ENCODE measurements around the gene ANKRD11. TPM values are rescaled to one million over a fixed set of nuclear protein-coding genes. Genes with fewer than 3 reads are reported as not detected.
"Not testable (repeated sequence)": the region's sequence is repeated elsewhere in the genome, so short reads cannot be mapped to it uniquely, and the experiment has no call there.

ANKRD11 gene
- total RNA-seq, 1 experiment from 2014 or later: 54.4 TPM

DNA sequence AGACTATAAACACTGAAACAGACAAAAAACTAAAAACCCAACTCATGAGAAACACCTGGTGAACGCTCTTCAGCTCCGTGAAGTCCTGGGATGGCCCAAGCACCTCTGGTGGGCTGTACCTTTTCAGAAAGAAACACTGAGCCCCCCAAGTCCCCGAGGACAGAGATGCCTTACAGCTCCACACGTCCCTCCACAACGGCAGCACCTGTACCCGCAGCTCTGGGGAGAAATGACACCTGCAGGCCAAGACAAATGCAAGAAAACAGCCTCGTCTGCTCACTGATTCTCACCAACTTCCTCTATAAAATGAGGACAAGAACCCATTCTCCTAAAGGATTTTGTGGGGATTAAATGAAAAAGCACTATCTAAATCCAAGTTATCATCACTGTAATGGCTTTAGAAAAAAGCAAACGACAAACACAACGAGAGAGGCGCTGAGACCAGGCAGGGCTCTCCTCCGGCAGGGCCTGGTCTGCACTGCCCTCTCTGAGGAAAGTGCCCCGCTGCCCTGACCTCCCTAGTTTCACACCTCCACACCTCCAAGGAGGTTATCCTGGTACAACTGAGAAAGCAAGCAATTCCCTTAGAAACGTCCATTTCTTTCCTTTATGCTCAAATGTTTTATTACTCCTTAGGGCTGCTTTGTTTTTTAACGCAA lies 158.0 kb downstream of the ANKRD11 start:
- H3K27me3 ChIP-seq (ENCODE audit: control insufficient read depth, insufficient read depth, low read length): no peaks in the 10 kb centered on the region
- no peaks in the 10 kb centered on the region; the same call in 1 of the 2 replicates for H3K36me3 ChIP-seq (replicated peaks; ENCODE audit: control insufficient read depth, insufficient read depth, low read length)
- no peak overlapping the region for H3K4me3 ChIP-seq (ENCODE audit: insufficient read depth, low read depth, low read length)
- no peak for DNase-seq

DNA sequence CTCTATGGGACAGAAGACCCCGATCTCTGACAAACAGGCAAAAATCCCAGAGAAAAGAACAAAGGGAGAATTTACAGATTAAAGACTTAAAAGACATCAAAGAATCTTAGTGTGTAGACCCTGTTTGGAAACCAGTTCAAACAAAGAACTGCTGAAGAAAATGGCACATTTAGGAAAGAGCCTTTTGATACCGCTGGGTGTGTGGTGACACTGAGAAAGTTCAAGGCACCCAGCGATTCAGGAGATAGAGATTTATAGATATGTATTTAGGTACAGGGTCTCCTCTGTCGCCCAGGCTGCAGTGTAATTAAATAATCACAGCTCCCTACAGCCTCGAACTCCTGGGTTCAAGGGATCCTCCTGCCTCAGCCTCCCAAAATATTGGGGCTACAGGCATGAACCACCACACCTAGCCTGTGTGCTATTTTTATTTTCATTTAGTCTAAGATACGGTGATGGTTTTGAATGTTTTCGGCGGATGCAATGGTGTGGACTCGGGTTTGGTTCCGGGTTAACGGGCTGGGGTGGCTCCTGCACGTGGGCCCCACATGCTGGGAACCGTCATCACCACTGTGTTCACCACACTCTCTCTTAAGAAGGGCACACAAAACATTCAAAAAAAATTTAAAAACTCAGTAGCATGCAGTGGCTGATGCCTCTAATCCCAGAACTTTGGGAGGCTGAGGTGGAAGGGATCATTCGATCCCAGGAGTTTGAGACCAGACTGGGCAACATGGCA lies 158.8 kb downstream of the ANKRD11 start:
- Histone ChIP-seq H3K27me3 (ENCODE audit: control insufficient read depth, insufficient read depth, low read length) (no peaks in the 10 kb centered on the region), H3K36me3 (replicated peaks; ENCODE audit: control insufficient read depth, insufficient read depth, low read length) (no peaks in the 10 kb centered on the region; the same call in 1 of the 2 replicates), H3K4me3 (ENCODE audit: insufficient read depth, low read depth, low read length) (no peak overlapping the region)
- no peak for DNase-seq

GRCh38 chr16:89330177-89330856 lies 160.0 kb downstream of the ANKRD11 start:
- H3K36me3 ChIP-seq (replicated peaks; ENCODE audit: control insufficient read depth, insufficient read depth, low read length): no peaks in the 10 kb centered on the region; the same call in 1 of the 2 replicates
- DNase-seq: peak; percentile 79
- no peaks in the 10 kb centered on the region for H3K27me3 ChIP-seq (ENCODE audit: control insufficient read depth, insufficient read depth, low read length)
- H3K4me3 ChIP-seq (ENCODE audit: insufficient read depth, low read depth, low read length): no peak overlapping the region

DNA sequence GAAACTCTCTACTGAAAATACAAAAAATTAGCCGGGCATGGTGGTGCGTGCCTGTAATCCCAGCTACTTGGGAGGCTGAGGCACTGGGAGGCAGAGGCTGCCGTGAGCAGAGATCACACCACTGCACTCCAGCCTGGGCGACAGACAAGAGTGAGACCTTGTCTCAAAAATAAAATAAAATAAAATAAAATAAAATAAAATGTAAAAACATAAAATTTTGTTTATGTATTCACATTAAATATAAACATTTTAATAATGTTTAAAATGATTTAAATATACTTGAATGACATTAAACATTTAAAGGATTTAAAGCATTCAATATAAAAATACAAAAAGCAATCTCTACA lies 160.6 kb downstream of the ANKRD11 start:
- H3K36me3 ChIP-seq (replicated peaks; ENCODE audit: control insufficient read depth, insufficient read depth, low read length); H3K4me3 ChIP-seq (ENCODE audit: insufficient read depth, low read depth, low read length); DNase-seq; H3K27me3 ChIP-seq (ENCODE audit: control insufficient read depth, insufficient read depth, low read length): not testable (repeated sequence)

DNA sequence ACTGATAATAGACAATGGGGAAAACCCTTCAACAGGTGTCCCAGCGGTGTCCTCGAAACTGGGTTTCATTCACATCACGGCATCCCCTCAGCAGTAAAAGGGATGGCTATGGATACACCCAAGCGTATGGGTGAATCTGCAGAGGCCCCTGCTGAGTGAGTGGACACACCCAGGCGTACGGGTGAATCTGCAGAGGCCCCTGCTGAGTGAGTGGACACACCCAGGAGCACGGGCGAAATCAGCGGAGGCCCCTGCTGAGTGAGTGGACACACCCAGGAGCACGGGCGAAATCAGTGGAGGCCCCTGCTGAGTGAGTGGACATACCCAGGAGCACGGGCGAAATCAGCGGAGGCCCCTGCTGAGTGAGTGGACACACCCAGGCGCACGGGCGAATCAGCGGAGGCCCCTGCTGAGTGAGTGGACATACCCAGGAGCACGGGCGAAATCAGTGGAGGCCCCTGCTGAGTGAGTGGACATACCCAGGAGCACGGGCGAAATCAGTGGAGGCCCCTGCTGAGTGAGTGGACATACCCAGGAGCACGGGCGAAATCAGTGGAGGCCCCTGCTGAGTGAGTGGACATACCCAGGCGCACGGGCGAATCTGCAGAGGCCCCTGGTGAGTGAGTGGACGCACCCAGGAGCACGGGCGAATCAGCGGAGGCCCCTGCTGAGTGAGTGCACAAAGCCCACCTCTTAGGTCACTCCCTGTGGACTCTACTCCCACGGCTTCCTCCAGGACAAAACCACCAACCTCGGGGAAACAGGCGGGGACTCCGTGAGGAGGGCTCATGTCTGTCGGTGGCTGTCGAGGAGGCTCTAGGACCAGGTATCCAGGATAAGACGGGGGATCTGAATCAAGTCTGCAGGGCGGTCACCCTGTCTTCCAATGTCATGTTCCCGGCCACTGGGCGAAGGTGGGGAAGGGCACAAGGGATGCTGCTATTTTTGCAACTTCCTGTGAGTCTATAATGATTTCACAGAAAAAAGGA lies 161.7 kb downstream of the ANKRD11 start:
- H3K36me3 ChIP-seq (replicated peaks; ENCODE audit: control insufficient read depth, insufficient read depth, low read length); H3K4me3 ChIP-seq (ENCODE audit: insufficient read depth, low read depth, low read length); DNase-seq; H3K27me3 ChIP-seq (ENCODE audit: control insufficient read depth, insufficient read depth, low read length): not testable (repeated sequence)

GRCh38 chr16:89326721-89327120 lies 163.6 kb downstream of the ANKRD11 start:
- no peaks in the 10 kb centered on the region; the same call in 1 of the 2 replicates for H3K36me3 ChIP-seq (replicated peaks; ENCODE audit: control insufficient read depth, insufficient read depth, low read length)
- H3K4me3 ChIP-seq (ENCODE audit: insufficient read depth, low read depth, low read length): no peak overlapping the region
- H3K27me3 ChIP-seq (ENCODE audit: control insufficient read depth, insufficient read depth, low read length): no peaks in the 10 kb centered on the region
- DNase-seq: no peak

- Histone ChIP-seq H3K4me3 (ENCODE audit: insufficient read depth, low read depth, low read length) (no peak overlapping the region), H3K27me3 (ENCODE audit: control insufficient read depth, insufficient read depth, low read length) (no peaks in the 10 kb centered on the region), H3K36me3 (replicated peaks; ENCODE audit: control insufficient read depth, insufficient read depth, low read length) (no peaks in the 10 kb centered on the region; the same call in 1 of the 2 replicates)
- DNase-seq: no peak
Measured at GRCh38 chr16:89325861-89326471, 164.4 kb downstream of the ANKRD11 start.

- no peak overlapping the region for H3K4me3 ChIP-seq (ENCODE audit: insufficient read depth, low read depth, low read length)
- DNase-seq: no peak
- H3K36me3 ChIP-seq (replicated peaks; ENCODE audit: control insufficient read depth, insufficient read depth, low read length): no peaks in the 10 kb centered on the region; the same call in 1 of the 2 replicates
- no peaks in the 10 kb centered on the region for H3K27me3 ChIP-seq (ENCODE audit: control insufficient read depth, insufficient read depth, low read length)
Measured at GRCh38 chr16:89324056-89325010, 166.0 kb downstream of the ANKRD11 start.

GRCh38 chr16:89323120-89323960 lies 167.0 kb downstream of the ANKRD11 start:
- no peaks in the 10 kb centered on the region for H3K27me3 ChIP-seq (ENCODE audit: control insufficient read depth, insufficient read depth, low read length)
- no peak overlapping the region for H3K4me3 ChIP-seq (ENCODE audit: insufficient read depth, low read depth, low read length)
- no peak for DNase-seq
- H3K36me3 ChIP-seq (replicated peaks; ENCODE audit: control insufficient read depth, insufficient read depth, low read length): no peaks in the 10 kb centered on the region

- peak; percentile 92 for DNase-seq
- no peak overlapping the region for H3K4me3 ChIP-seq (ENCODE audit: insufficient read depth, low read depth, low read length)
- no peaks in the 10 kb centered on the region for H3K27me3 ChIP-seq (ENCODE audit: control insufficient read depth, insufficient read depth, low read length)
- no peaks in the 10 kb centered on the region for H3K36me3 ChIP-seq (replicated peaks; ENCODE audit: control insufficient read depth, insufficient read depth, low read length)
Measured at GRCh38 chr16:89322321-89323119, 167.8 kb downstream of the ANKRD11 start.

- H3K4me3 ChIP-seq (ENCODE audit: insufficient read depth, low read depth, low read length): no peak overlapping the region
- DNase-seq: peak; percentile 97
- no peaks in the 10 kb centered on the region for H3K27me3 ChIP-seq (ENCODE audit: control insufficient read depth, insufficient read depth, low read length)
- no peaks in the 10 kb centered on the region; the same call in 1 of the 2 replicates for H3K36me3 ChIP-seq (replicated peaks; ENCODE audit: control insufficient read depth, insufficient read depth, low read length)
Measured at GRCh38 chr16:89320782-89321501, 169.4 kb downstream of the ANKRD11 start.

Measured in H7 (cell line).